ENCODE measurements around the gene RHBDD3.
"Not testable (repeated sequence)": the region's sequence is repeated elsewhere in the genome, so short reads cannot be mapped to it uniquely, and the experiment has no call there.

Gene RHBDD3

DNA sequence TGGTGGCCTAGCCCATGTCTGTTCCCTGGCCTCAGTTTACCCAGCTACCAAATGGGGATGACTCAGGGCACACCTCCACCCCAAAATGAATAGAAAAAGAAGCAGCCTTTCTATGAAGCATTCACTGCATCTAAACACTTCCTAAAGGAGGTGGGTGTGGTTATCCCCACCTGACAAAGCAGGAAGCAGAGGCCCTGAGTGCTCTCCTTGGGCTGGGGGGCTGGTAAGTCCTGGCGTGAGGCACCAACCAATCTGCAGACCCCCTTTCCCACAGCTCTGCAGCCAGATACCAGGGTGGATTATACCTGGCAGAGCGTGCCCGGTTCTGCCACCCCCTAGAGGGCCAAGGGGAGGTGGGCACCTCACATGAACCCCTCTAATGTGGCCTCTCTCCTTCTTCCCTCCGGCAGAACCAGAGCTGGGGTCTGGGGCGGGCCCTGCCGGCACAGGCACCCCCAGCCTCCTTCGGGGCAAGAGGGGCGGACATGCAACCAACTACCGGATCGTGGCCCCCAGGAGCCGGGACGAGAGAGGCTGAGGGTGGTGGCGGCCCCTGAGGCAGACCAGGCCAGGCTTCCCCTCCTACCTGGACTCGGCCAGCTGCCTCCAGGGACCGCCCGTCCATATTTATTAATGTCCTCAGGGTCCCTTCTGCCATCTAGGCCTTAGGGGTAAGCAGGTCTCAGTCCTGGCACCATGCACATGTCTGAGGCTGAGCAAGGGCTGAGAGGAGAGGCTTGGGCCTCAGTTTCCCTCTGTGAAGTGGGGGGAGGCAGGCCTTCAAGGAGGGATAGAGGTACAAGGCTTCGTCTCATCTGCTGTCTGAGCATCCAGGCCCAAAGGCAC is 9.2 kb downstream of the RHBDD3 start:
- DNase-seq: no peak
- no peaks in the 10 kb centered on the region for H3K9me3 Mint-ChIP-seq
- H3K4me3 Mint-ChIP-seq: no peak overlapping the region
- H3K4me1 Mint-ChIP-seq (ENCODE audit: low read depth in 2 of 2): peaks cover 0 to 3% of the 10 kb centered on the region in 2 donors
- no peak for ATAC-seq (replicated peaks)
- peaks cover 0 to 6% of the 10 kb centered on the region in 2 donors for H3K27me3 Mint-ChIP-seq
- no peaks in the 10 kb centered on the region for H3K36me3 Mint-ChIP-seq (ENCODE audit: insufficient read depth)
- H3K27ac Mint-ChIP-seq: no peak overlapping the region

DNA sequence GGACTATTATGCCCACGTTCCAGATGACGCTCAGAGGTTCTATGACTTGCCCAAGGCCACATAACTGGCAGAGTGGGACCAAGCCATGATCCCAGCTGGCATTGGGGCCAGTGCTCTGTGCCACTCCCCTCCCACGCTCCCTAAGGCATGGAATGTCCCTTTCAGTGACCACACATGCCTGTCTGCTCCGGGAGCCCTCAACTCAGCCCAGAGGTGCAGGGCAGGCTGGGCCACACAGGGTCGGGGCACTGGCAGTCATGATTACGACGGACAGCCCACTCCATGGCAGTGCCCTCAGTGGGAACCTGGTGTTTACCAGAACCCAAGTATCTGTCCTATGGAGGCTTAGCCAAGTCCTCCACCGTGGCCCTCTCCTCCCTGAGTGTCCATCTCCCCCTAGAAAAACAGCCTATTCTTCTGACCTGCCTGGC is 10.0 kb downstream of the RHBDD3 start:
- no peaks in the 10 kb centered on the region for H3K36me3 Mint-ChIP-seq (ENCODE audit: insufficient read depth)
- no peak overlapping the region for H3K27ac Mint-ChIP-seq
- ATAC-seq (replicated peaks): no peak
- no peak for DNase-seq
- peaks cover 0 to 6% of the 10 kb centered on the region in 2 donors for H3K27me3 Mint-ChIP-seq
- no peaks in the 10 kb centered on the region for H3K9me3 Mint-ChIP-seq
- H3K4me3 Mint-ChIP-seq: no peak overlapping the region
- H3K4me1 Mint-ChIP-seq (ENCODE audit: low read depth in 2 of 2): peaks cover 0 to 3% of the 10 kb centered on the region in 2 donors

DNA sequence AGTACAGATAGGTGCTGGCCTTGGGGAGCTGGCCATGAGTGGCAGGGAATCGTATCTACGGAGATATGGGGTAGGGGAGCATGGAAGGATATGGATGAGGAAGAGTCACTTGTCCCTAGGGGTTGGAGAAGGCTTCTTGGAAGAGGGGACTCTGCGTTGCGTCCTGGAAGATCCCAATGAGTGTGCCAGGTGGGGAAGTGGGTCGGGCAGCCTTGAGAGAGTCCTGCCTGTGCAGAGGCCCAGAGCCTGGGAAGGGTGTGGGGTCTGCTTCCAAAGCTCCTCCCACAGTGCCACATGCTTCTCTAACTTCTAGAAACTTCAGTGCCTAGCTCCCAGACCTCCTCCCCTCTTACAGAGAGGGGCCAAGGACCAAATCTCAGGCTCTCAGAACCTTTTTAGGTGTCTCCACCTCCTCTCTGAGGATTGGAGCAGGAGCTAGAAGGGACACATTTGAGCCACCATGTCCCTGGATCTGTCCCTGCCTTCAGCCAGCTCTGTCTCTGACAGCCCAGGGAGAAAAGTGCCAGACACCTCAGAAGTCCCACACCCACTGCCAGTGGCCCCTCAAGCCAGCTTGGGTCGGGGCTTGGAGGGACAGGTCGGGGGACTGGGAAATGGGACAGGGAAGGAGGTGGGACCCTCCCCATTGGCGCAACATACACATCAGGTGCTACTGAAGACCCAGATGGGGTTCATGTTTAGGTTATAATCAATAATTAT is 11.0 kb downstream of the RHBDD3 start:
- peaks cover 6% of the 10 kb centered on the region in 2 donors for H3K27me3 Mint-ChIP-seq
- H3K4me1 Mint-ChIP-seq (ENCODE audit: low read depth in 2 of 2): peaks cover 0 to 3% of the 10 kb centered on the region in 2 donors
- no peaks in the 10 kb centered on the region for H3K36me3 Mint-ChIP-seq (ENCODE audit: insufficient read depth)
- no peak overlapping the region for H3K27ac Mint-ChIP-seq
- H3K9me3 Mint-ChIP-seq: no peaks in the 10 kb centered on the region
- ATAC-seq (replicated peaks) (no peak), DNase-seq (no peak)
- no peak overlapping the region for H3K4me3 Mint-ChIP-seq

DNA sequence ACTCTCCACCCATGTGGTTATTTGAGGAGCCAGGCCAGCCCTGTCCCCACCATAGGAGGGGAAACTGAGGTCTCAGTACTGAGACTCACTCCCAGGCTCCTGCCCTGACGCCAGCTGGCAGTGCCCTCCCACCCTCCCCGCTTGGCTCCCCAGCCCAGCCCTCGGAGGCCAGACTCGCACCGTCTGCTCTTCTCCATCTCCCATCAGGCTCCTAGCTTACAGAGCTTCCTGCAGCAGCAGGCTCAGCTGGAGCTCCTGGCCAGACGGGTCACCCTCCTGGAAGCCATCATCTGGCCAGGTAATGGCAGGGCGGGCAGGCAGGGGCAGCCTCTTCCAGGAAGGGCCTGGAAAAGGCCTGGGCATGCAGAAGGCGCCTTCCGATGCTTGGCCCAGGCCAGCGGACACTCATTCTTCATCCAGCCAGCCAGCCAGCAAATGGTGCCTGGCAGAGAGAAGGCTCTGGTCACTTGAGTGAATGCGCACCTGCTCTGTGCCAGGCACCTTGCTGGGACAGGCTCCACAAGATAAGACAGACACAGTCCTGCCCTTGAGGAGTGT is 12.6 kb downstream of the RHBDD3 start:
- H3K9me3 Mint-ChIP-seq: no peaks in the 10 kb centered on the region
- peaks cover 0 to 3% of the 10 kb centered on the region in 2 donors for H3K4me1 Mint-ChIP-seq (ENCODE audit: low read depth in 2 of 2)
- H3K27ac Mint-ChIP-seq: no peak overlapping the region
- H3K27me3 Mint-ChIP-seq: peaks cover 6% of the 10 kb centered on the region in 2 donors
- DNase-seq (no peak), ATAC-seq (replicated peaks) (no peak)
- no peaks in the 10 kb centered on the region for H3K36me3 Mint-ChIP-seq (ENCODE audit: insufficient read depth)
- no peak overlapping the region for H3K4me3 Mint-ChIP-seq

DNA sequence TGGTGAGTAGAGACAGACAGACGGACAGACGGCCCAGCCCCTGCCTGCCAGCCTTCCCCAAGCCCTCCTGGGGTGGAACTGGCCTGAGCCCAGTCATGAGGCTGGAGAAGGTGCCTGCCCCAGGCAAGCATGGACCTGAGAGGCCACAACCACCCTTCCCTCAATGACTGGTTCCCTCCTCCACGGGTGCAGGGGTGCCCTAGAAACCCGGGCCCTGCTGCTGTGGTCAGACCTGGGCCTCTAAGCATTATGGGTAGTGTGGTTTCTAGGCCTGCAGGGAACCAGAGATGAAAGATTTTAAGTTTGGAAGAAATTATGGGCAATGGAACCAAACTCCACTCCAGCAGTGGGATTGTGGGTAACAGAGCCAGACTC is 13.5 kb downstream of the RHBDD3 start:
- no peak overlapping the region for H3K4me3 Mint-ChIP-seq
- H3K27ac Mint-ChIP-seq: no peak overlapping the region
- no peak for ATAC-seq (replicated peaks)

DNA sequence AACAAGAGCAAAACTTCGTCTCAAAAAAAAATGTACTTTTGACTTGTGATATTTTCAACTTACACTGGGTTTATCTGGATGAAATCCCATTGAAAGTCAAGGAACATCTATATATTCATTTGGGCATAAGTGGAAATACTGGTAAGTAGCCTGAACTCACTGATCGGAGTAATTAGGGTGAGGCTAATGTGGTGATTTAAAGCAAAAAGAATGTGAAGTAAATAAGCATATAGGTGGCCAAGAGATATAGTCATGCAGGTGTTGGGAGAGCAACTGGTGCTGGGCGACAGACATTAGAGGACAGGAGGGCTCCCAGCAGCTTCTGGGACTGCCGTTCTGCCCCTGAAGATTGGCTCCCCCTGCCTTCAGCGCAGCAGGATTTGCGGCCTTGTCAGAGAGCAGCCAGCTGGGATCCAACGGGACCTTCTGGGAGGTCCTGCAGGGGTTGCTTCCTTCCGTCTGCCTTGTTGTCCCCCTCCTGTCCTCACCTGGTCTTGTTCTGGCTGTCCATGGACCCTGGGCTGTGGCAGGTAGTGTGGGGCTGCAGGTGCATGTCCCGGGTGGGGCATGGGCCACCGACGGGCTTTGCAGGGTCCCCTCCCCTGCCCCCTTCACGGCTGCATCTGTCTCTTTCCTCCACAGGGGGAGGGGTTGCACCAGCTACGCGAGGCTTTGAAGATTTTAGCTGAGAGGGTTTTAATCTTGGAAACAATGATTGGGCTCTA is 14.1 kb downstream of the RHBDD3 start:
- no peak overlapping the region for H3K27ac Mint-ChIP-seq
- H3K27me3 Mint-ChIP-seq: peaks cover 6% of the 10 kb centered on the region in 2 donors
- ATAC-seq (replicated peaks) (no peak), DNase-seq (no peak)
- no peaks in the 10 kb centered on the region for H3K9me3 Mint-ChIP-seq
- H3K4me1 Mint-ChIP-seq (ENCODE audit: low read depth in 2 of 2): peaks cover 0 to 3% of the 10 kb centered on the region in 2 donors
- no peaks in the 10 kb centered on the region for H3K36me3 Mint-ChIP-seq (ENCODE audit: insufficient read depth)
- no peak overlapping the region for H3K4me3 Mint-ChIP-seq

More for the DNA sequence above, 13.5 kb downstream of the RHBDD3 start:
- Mint-ChIP-seq H3K36me3 (ENCODE audit: insufficient read depth) (no peaks in the 10 kb centered on the region), H3K4me1 (ENCODE audit: low read depth in 2 of 2) (peaks cover 0 to 3% of the 10 kb centered on the region in 2 donors), H3K9me3 (no peaks in the 10 kb centered on the region), H3K27me3 (peaks cover 6% of the 10 kb centered on the region in 2 donors)
- DNase-seq: no peak

DNA sequence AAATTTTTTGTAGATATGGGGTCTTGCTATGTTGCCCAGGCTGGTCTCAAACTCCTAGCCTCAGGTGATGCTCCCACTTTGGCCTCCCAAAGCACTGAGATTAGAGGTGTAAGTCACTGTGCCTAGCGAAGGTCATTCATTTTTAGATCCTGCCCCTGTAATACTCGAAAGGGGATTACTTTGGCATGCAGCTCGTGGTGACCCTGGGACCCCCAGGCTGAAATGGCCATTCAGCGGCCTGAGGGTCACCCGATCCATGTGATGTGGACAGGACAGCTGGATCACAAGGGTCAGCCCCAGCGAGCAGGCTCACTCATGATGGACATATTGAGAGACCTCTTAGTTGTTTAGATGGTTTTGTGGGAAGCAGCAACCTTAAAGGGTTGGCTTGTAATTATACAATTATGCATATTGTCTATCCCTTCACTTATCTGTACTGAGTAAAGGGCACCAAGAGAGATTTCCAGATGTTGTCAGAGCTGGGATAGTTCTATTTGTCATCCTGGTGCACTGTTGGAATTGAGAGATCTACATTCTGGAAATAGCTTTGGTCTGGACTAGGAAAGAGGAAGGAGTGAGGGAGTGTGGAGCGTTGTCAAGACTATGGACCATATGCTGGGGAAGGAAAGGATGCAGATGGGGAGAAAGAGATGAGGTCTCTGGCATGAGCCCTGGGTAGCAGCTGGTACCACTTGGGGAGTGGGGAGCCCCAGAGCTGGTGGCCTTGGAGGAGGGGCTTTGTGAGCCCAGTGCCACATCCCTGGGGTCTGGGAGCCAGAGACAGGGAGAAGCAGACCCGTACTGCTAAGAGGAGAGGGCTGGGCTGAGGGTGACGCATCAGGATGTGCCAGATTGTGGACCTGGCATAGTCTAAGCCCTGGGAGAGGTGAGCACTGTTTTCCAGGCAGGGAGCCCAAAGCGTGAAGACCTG is 15.5 kb downstream of the RHBDD3 start:
- no peak for DNase-seq
- no peak for ATAC-seq (replicated peaks)
- Mint-ChIP-seq H3K4me1 (ENCODE audit: low read depth in 2 of 2) (peaks cover 0 to 3% of the 10 kb centered on the region in 2 donors), H3K27ac (no peak overlapping the region), H3K27me3 (peaks cover 6% of the 10 kb centered on the region in 2 donors), H3K36me3 (ENCODE audit: insufficient read depth) (no peaks in the 10 kb centered on the region), H3K9me3 (no peaks in the 10 kb centered on the region), H3K4me3 (no peak overlapping the region)

DNA sequence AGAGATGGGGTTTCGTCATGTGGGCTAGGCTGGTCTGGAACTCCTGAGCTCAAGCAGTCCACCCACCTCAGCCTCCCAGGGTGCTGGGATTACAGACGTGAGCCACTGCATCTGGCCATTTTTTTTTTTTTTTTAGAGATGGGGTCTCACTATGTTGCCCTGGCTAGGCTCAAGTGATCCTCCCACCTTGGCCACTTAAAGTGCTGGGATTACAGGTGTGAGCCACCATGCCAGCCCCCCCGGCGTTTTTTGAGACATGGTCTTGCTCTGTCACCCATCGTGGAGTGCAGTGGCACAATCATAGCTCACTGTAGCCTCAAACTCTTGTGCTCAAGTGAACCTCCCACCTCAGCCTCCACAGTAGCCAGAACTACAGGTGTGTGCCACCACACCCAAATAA is 16.5 kb downstream of the RHBDD3 start:
- Mint-ChIP-seq H3K9me3 (no peaks in the 10 kb centered on the region), H3K36me3 (ENCODE audit: insufficient read depth) (no peaks in the 10 kb centered on the region), H3K4me1 (ENCODE audit: low read depth in 2 of 2) (peaks cover 0 to 3% of the 10 kb centered on the region in 2 donors), H3K27me3 (peaks cover 6% of the 10 kb centered on the region in 2 donors), H3K4me3 (no peak overlapping the region), H3K27ac (no peak overlapping the region)
- DNase-seq (no peak), ATAC-seq (replicated peaks) (no peak)

DNA sequence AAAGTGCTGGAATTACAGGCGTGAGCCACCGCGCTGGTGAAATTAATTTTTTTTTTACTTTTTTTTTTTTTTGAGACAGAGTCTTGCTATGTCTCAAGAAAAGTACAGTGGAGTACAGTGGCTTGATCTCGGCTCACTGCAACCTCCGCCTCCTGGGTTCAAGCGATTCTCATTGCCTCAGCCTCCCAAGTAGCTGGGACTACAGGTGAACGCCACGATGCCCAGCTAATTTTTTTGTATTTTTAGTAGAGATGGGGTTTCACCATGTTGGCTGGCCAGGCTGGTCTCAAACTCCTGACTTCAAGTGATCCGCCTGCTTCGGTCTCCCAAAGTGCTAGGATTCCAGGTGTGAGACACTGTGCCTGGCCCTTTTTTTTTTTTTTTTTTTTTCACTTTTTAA is 19.9 kb downstream of the RHBDD3 start:
- DNase-seq; H3K4me3 Mint-ChIP-seq; H3K36me3 Mint-ChIP-seq (ENCODE audit: insufficient read depth); ATAC-seq (replicated peaks); H3K4me1 Mint-ChIP-seq (ENCODE audit: low read depth in 2 of 2); H3K9me3 Mint-ChIP-seq; H3K27ac Mint-ChIP-seq: not testable (repeated sequence)
- H3K27me3 Mint-ChIP-seq: peaks cover 15 to 27% of the 10 kb centered on the region in 2 donors

DNA sequence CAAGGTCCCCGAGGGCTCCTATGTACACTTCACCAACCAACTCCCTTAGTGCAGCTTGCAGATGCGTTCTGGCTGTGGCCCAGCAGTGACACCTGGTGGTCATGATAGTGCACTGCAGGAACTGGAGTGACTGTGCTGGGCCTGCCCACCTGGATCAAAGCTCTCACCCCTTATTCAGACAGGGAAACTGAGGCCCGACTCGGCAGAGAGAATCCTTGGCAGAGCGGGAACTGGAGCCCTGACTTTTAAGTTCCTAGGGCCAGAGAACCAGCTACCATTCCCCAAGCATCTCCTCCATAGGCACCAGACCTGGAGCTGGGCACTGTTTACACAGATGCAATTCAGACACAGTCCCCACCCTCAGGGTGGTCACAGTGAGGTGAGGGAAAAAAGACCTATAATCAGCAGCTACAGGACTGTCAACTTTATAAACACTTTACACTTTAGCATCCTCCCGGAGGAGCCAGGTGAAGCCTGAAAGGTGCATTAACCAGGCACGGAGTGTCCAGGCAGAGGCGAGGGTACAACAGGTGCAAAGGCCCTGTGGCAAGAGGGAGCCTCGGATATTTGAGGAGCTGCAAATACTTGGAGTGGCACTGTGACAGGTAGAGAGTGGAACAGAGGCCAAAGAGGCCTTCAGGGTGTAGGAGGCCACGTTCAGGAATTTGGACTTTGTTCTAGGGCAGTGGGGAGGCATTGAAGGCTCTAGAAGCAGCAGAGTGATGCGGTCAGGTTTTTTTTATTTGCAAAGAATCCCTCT is 22.0 kb downstream of the RHBDD3 start:
- peak; percentile 92 for ATAC-seq (replicated peaks)
- peak; percentile 63 to 71 (median 64) for DNase-seq
- H3K9me3 Mint-ChIP-seq: no peaks in the 10 kb centered on the region
- peaks cover 11 to 29% of the 10 kb centered on the region in 2 donors for H3K27me3 Mint-ChIP-seq
- H3K36me3 Mint-ChIP-seq (ENCODE audit: insufficient read depth): no peaks in the 10 kb centered on the region
- no peak overlapping the region for H3K27ac Mint-ChIP-seq
- H3K4me3 Mint-ChIP-seq: no peak overlapping the region
- H3K4me1 Mint-ChIP-seq (ENCODE audit: low read depth in 2 of 2): peaks cover 0 to 7% of the 10 kb centered on the region in 2 donors

DNA sequence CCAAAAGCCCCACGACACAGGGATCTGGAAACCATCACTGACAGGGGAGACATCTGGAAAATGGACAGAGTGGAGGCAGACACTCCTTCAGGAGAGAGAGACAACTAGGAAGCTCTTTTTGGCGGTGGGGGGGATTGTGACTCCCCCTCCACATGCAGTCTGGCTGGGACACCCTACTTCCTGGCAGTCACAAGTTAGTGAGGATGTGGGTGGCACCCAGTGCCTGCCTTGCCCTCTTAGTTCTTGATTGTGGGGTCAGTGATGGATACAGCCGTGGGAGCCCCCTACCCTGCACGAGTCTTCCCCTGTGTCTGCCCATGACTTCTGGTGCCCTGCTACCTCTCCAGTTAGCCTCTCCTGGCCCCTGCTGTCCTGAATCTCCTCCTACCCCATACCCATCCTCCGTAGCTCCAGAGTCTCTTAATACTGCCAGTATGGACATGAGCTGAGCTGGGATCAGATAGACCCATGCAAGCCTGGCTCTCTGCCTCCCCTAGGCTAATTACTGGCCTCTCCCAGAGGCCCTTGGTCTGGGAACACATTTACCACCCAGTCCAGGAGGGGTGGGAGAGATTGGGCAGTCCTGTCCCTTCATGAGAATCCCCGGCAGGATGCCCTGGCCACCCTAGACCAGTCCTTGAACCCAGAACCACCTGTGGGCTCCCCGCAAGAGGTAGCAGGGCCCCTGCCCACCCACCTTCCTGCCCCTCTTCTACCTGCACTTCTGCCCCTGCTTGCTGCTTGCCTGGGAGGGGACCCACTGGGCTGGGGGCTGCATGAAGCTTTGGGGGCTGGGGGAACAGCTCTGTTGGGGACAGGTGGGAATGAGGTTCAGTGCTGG is 22.8 kb downstream of the RHBDD3 start:
- ATAC-seq (replicated peaks): no peak
- H3K36me3 Mint-ChIP-seq (ENCODE audit: insufficient read depth): no peaks in the 10 kb centered on the region
- DNase-seq: no peak
- H3K4me1 Mint-ChIP-seq (ENCODE audit: low read depth in 2 of 2): peaks cover 0 to 7% of the 10 kb centered on the region in 2 donors
- H3K27ac Mint-ChIP-seq: peak overlapping the region in 1 of 2 donors; percentile 73
- H3K27me3 Mint-ChIP-seq: peaks cover 11 to 29% of the 10 kb centered on the region in 2 donors
- H3K4me3 Mint-ChIP-seq: no peak overlapping the region
- peaks cover 0 to 1% of the 10 kb centered on the region in 2 donors for H3K9me3 Mint-ChIP-seq
